HG02884 (cell line): Measurements from ENCODE around the gene ELK3.

Experiments used
- ATAC-seq: cut with Tn5 transposase; IDR thresholded peaks from one replicate; pipeline ENCODE4 v1.9.1; 2021; ENCODE audit warnings: mild to moderate bottlenecking, moderate library complexity; ENCODE audit not compliant: unreplicated experiment

Gene ELK3

DNA sequence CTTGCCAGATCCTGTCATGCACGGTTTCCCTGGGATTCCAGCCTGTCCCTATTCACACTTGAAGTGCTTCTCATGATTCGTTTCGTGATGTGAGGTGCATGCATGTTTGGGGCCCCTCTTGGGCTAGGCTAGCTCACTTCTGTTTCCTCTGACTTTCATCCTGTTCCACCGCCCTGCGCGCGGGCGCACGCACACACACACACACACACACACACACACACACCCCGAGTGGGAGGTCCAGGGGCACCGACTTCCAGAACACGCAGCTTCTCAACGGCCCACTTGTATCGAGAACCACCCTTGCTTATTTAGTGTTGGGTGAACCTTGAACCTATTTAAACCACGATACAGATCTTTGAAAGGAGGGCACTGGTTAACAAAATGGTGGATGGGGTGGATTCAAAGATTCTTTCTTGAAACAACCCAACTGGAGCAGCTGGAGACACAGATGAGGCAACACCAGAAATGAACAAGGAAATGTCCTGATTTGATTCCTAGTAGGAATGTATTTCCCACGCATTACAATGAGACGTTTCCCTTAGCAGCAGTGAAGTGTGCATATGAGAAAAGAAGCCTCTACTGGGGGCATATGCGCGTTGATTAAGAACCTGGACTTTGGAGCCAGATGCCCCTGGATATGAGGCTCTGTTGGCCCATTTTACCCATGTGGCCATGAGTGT, 16.3 kb downstream of the ELK3 start:
- ATAC-seq: no peak

DNA sequence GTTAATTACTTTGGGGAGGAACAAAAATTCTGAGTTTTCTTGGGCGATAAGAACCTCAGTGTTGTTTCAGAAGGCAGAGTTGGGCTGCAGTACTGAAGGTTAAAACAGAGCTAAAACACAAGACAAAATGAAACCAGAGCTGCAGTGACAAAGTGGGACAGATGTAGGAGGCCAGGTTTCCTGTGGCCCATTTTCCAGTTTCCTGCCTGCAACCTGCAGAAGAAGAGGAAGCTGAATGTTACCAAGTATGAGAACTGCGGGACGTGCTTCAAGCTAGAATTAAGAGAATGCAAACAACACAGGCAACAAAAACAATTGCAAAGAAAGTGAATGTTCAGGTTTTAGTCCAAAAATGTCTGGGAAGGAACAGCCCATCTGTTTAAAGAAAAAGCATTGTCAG, 17.8 kb downstream of the ELK3 start:
- no peak for ATAC-seq

DNA sequence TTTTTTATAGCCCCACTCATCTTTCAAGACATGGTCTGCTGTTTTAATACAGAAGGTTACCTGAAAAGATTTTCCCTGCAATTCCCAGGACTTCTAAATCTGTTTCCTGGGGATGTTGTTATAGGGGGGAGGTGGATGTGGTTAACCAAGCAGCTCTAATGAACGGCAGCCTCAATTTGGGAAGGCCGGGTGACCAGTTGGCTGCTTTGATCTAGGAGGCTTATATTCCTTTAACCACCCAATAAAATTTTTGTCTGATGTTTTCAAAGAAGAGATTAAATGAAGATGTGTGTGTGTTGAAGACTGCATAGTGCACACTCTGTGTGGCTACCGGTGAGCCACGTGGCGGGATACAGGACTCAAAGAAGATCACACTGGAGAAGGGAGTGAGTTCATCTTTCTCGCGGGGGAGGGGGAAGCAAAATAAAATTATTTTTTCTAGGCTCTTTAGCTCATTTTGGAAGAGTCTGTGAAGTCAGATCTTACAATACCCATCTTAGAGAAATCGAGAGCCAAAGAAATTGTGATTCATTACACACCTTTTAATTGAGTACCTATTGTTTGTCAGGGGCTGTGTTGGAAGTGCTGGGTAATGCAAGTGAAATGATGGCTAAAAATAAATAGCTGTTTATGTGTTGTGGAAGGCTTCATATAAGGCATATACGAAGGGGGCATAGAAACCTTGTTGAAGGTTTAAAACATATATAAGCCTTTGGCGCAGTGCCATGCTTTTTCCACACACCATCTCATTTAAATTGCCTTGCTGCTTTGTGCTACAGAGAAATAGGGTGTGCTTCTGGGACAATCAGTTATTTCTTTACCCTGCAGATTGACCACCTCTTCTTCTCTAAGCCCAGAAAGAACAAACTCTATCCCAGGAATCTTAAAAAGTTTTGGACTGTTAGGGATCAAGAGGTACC, 18.5 kb downstream of the ELK3 start:
- ATAC-seq: no peak

DNA sequence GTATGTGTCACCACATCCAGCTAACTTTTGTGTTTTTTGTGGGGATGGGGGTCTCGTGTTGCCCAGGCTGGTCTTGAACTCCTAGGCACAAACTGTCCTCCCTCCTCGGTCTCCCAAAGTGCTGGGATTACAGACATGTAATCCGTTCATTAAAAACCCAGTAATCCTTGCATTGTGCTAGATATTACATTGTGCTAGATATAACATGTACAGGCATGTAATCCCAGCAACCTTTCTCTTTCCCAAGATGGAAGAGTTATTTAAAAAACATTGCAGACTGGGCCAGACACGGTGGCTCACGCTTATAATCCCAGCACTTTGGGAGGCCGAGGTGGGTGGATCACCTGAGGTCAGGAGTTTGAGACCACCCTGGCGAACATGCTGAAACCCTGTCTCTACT, 19.7 kb downstream of the ELK3 start:
- ATAC-seq: no peak

DNA sequence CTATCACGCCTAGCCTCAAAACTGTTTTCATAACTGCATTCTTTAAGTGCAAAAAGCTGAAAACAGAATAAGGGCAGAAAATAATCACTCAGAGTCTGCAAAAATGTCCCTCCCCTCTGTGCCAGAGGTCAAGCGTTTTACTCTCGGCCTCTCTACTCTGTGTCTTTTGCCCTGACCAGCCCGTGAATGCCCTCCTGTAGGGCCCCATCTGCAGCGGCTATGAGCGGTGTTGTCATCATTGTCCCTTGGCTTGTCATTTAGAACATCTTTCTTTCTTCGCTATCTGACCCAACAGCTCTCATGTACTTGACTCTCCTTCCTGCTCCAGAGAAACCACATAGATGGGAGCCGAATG, 21.7 kb downstream of the ELK3 start:
- ATAC-seq: no peak

DNA sequence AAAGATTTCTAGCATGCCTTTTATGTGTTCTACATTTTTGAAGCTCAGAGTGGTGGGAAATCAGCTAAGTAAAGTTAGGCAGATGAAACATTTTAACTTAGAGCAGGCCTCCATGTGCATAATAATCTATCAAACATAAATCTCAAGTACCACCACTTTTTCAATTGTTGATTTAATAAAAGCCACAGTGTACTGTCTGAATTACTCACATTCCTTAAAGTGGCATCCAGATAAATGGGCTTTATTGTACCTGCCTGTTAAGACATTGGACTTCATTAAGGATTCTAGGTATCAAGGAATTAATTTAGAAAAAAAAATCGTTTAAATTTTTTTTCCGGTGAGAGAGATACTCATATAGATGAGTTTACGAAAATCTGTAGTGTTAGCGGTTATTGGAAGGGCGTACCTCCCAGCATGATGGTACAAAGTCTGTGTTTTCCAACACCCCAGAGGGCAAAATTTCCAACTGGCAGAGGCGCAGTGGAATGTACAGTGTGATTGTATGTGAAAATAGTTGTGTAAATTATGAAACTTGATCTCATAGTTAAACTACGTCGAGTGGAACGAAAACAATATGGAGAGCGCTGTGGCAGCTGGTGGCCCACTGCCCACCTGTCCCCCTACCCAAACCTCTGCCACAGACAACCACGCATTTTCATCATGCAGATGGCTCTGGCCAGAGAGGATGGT, 25.0 kb downstream of the ELK3 start:
- ATAC-seq: no peak

DNA sequence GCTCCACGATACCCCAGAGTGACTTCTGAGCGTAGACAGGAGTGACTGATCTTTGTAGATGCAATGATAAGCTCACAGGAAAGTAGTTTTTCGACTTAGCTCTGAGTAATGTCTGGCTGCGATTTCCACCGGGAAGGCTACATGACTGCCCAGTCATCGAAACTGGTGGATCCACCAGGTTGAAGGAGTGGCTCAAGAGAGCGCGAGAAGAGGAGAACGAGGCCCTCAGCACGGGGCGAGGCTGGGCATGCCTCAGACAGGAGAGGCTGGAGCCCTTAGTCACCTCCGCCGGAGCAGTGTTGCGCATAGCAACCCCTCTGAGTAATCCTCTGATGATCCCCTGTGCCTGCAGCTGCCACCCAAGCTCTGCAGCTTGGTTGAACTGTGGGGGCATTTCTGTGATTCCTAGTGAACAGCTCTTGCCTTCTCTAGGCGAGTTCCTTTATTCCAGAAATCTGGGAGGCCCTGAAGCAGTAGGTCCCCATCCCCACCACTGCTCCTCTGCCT, 25.6 kb downstream of the ELK3 start:
- no peak for ATAC-seq

DNA sequence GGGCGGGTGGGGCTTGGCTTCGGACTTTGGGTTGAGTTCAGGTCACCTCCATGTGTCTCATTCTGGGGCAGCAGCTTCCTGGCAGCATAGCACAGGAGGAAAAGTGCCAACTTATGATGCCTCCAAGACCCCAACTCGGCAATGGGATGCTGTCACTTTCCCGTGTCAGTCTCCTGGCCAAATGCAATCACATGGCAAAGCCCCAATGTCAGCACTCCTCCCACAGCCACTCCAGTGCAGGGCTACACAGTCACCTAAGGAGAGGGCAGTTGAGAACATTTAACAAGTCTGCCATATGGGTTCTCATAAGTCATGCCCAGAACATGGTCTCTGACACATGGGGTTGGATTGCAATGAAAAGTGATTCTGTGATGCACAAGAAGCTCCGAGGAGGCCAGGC, 26.7 kb downstream of the ELK3 start:
- no peak for ATAC-seq

DNA sequence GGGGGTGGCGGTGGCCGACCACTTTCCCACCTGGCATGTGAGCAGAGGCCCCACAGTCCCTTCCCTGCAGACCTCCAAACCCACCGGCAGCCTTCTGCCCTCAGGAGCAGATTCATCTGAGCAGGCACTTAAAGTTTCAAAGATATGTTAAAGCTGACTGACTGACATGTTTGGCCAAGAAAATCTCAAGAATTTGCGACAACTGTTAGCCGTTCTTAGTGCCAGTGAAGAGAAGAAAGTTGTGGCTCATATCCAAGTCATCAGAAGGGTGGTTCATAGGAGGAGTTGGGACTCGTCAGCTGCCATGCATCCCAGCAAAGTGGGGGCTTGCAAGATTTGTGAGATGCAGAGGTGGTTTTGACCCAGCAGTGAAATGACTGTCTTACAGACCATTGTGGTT, 27.2 kb downstream of the ELK3 start:
- no peak for ATAC-seq

DNA sequence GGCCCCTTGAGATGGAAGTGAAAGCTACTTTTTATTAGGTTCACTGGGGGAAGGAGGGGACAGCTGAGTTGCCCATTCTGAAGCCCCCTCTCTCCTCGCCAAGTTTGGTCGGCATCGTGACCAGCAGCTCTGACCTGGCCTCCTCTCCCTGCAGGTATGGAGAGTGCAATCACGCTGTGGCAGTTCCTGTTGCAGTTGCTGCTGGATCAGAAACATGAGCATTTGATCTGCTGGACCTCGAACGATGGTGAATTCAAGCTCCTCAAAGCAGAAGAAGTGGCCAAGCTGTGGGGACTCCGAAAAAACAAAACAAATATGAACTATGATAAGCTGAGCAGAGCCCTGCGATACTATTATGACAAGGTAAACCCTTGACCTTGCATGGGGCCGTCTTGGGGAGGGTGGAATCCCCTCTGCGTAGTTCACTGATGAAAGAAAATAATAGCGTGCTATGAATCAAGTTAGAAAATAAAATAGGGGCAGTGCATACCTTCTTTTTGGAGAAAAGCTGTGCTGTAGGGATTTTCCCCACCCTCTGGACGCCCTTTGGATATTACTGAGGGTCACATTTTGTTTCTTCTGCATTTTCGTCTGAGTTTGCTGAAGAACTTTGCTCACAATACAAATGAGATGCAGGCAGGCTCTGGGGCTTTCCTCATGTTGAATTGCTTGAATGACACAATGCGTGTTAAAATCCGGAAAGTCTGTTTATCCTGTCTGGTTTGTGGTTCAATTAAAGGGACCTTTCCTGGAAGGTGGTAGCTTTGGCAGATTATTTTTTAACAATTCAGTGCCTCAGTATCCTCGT, 29.4 kb downstream of the ELK3 start:
- ATAC-seq: no peak

DNA sequence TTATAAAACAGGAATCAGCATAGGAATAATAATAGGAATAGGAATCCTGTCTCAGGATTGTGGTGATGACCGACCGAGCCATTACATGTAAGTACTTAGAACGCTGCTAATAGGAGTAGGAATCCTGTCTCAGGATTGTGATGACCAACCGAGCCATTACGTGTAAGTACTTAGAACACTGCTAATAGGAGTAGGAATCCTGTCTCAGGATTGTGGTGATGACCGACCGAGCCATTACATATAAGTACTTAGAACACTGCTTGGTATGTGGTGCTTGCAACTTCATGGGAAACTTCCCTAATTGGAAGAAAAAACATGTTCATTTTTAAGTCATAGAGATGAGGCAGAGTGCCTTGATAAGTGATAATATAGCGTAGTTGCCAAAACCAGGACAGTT, 30.0 kb downstream of the ELK3 start:
- no peak for ATAC-seq

DNA sequence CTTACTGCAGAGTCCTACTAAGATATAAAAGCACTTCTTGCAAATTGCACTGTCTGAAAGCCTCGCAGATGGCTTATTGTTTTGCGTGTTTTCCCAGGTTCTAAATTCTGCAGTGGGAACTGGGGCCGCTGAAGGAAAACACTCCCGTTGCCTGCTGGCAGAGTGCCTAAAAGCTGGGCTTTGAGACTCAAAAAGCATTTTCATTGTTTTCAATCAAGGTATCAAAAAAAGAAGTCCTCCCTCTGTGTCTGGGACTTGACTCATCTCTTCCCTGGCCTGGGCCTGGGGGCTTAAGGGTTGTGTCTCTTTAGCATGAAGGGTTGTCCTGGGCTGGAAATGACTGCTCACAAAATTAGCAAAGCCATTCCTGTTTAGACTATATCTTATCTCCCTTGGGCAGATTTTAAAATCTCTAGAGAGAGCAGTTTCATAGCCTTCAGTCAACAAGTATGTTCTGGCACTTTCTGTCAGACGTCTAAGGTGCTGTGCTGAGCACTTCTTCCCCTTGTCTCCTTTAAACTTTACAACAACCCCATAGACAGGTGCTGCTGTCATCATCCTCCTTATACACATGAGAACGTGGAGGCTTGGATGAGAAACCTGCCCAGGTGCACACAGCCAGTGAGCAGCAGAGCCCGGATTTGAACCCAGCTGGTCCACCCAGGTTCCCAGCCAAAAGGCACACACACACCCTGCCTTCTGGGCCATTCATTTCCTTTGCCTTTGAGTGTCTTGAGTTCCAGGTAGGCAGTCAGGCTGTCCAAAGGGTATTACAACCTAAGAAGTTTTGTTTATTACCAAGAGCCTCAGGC, 31.1 kb downstream of the ELK3 start:
- ATAC-seq: no peak

DNA sequence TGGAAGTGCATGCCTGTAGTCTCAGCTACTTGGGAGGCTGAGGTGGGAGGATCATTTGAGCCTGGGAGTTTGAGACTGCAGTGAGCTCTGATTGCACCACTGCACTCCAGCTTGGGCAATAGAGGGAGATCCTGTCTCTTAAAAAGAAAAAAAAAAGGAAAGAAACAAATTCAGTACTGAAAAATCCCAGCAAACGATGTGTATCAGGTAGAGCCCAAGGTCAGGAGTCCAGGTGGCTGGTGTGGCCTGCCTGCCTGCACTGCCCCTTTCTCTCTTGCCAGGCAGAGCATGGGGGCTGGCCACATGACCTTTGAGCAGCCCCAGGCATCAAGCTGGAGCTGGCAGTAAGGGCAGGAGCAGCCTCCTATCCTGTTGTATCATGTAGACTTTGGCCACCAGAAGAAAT, 31.8 kb downstream of the ELK3 start:
- ATAC-seq: no peak

DNA sequence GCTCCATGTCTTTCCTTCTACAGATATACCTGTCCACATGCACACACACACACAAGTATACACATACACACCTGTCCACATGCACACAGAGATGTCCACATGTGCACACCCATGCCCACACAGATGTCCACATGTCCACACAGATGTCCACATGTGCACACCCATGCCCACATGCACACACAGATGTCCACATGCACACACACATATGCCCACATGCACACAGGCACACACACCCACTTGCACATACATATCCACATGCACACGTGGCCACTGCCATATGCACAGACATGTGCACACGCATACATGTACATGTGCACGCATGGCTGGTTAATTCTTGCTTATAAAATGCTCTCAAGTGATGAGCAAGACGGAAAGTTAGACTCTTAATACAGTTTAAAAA, 32.2 kb downstream of the ELK3 start:
- no peak for ATAC-seq

DNA sequence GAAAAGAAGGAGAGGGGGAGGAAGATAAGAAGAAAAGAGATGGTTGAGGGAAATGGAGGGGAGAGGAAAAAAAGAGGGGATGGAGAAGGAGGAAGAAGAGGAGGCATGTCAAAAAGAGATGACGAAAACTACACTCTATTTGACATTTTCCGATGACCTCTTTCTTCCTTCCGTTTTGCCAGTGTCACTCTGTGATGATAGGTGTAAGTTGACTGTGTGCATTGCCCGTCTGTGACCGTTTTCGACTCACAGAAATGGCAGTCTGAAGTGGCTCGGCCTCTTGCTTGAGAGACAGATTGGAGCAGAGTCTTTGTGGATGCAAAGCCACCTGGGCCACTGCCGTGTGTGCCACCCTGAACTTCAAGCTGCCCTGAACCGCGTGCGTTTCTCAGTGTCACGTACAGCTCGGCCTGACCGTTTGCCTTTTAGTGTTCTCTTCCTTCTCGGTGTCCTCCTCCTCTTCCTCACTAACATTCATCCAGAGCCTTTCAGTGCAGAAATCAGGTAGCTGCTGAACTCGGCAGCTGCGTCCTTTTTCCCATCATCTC, 32.7 kb downstream of the ELK3 start:
- ATAC-seq: no peak

DNA sequence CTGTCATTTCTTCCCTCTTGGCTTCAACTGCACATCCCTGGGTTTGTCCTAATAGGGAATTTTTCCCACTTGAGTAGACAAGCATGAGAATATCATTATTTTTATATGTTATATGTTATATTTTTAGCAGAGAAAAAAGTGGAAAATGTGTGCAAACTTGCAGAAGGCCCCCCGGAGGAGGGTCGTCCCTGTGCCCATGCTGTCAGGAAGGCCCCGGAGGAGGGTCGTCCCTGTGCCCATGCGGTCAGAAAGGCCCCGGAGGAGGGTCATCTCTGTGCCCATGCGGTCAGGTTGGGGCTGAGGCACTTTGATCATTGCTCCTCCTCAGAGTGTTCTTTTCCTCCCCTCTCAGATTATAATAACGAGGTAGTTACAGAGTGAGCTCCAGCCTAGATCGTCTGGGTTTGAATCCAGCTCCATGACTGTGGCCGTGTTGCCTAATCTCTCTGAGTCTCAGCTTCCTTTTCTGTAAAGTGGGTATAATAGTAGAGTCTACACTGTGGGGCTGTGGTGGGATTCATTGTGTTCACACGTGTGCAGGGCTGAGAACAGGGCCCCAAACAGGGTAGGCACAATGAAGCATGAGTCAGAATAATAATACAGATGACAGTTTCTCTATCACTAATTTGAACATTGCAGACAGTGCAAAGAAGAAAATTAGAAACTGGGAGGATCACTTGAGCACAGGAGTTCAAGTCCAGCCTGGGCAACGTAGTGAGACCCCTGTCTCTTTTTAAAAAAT, 33.4 kb downstream of the ELK3 start:
- no peak for ATAC-seq

DNA sequence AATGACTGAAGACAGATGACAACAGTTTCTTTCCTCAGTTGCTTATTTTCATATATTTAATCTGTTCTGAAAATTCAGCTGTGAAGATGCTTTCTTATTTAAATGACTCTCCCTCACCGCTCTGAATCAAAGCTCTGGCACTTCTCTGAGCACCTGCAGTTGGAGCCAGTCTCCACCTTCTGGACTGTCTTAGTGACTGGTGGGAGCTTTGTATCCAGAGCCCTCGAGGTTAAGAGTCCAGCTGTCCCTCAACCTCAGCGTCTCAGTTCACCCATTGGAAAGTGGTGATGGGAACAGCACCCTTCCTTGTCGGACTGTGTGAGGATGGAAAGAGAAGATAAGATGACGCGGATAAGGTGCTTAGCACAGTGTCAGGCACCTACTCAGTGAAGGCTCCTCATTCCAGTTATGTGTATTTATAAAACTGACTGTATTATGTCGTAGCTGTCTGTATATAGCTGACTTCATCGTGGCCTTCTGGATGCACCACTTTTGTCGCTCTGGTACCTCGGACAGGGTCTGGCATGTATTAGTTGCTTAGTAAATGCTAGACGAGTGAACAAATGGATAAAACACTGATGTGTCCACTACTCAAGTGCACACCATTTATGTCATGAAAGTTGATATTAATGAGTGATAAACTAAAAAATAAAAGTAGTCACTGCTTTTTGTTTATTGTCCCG, 34.5 kb downstream of the ELK3 start:
- ATAC-seq: no peak

DNA sequence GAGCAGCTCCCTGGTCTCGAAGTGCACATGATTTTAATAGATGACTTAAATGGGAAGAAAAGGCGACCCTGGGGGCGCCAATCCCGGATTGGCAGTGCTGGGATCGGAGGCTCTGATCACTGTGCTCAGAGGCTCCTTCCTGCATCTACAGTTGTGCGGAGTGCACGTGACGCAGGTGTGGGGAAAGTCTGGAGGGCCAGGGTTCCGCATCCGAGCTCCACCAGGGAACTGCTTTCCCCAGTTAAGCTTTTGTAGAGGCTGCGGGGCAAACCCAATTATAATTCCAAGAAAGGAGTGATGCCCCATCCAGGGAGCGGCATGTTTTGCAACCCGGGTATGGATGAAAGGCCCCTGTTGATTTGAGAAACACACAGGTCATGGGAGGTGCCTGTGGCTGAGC, 36.5 kb downstream of the ELK3 start:
- no peak for ATAC-seq

DNA sequence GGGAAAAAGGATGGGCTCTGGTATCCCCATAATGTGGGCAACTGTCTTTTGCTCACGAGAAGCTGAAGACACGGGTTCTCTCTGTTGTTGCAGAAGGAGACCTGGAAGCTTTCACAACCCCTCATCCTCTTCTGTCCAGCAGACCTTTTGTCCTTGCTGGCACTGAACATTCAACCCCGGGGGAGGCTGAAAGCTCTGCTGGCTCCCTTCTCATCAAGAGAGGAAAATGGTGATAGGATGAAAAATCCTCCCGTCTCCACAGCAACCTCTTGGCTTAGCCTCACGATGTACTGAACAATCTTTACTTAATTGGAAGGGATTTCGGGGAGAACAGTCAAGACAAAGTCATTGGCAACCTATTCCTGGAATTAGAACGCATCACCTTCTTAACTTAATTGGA, 39.0 kb downstream of the ELK3 start:
- no peak for ATAC-seq
